SK-N-SH (cell line): ENCODE results near the gene ECEL1. TPM values are rescaled to one million over a fixed set of nuclear protein-coding genes. Genes with fewer than 3 reads are reported as not detected.

Experiments used
- CTCF ChIA-PET: fragments of 300-600, 350-600 bp; formaldehyde crosslinking; extraction: SDS; loops from one replicate; lab custom pipeline; 2021; lab: Yijun Ruan, JAX
- POLR2A ChIA-PET: fragments of 350-600 bp; sonication (Branson Sonifier 250); formaldehyde crosslinking; extraction: SDS; loops from one replicate; lab custom pipeline; 2020; ENCODE audit warnings: antibody characterized with exemption, inconsistent platforms; lab: Yijun Ruan, JAX
- DNase-seq: peaks from one replicate; pipeline ENCODE4 v3.0.0; 2012
- H2AFZ ChIP-seq: fragments of 200-600 bp; sonication (generic); 2 replicates; pipeline ENCODE4 v1.8.1; 2016; ENCODE audit warnings: antibody characterized with exemption, mild to moderate bottlenecking, low read depth
- H3F3A ChIP-seq: fragments of 200-600 bp; sonication (generic); replicated peaks from 2 replicates; pipeline ENCODE3; 2016; ENCODE audit warnings: antibody characterized with exemption, mild to moderate bottlenecking; ENCODE audit not compliant: insufficient read depth
- H3K27ac ChIP-seq, 2 experiments: fragments of 200-500 bp in 1 of 2; fragments of 200-600 bp in 1 of 2; sonication (Bioruptor generic) in 1 of 2; sonication (generic), shearing (Covaris generic) in 1 of 2; 2 replicates each; pipeline versions ENCODE4 v1.5.1 to v1.6.1; 2014 to 2016; ENCODE audit warnings: low read depth in 2 of 2, inconsistent platforms in 1 of 2, low read length in 1 of 2, mild to moderate bottlenecking in 1 of 2, mixed read lengths in 1 of 2
- H3K27me3 ChIP-seq: fragments of 200-600 bp; sonication (generic), shearing (Covaris generic); 2 replicates; pipeline ENCODE4 v1.6.1; 2016; ENCODE audit warnings: mixed run types; ENCODE audit not compliant: insufficient read depth
- H3K36me3 ChIP-seq, 2 experiments: fragments of 200-500 bp in 1 of 2; fragments of 200-600 bp in 1 of 2; sonication (Bioruptor generic) in 1 of 2; sonication (generic) in 1 of 2; replicated peaks in 1 of 2; 2 replicates each; pipeline versions ENCODE3 to v1.5.1; 2014 to 2016; ENCODE audit warnings: low read length in 1 of 2, mild to moderate bottlenecking in 1 of 2; ENCODE audit not compliant: insufficient read depth in 2 of 2, control insufficient read depth in 1 of 2
- H3K4me1 ChIP-seq, 2 experiments: fragments of 200-500 bp in 1 of 2; fragments of 200-600 bp in 1 of 2; sonication (Bioruptor generic) in 1 of 2; sonication (generic), shearing (Covaris generic) in 1 of 2; 2 replicates each; pipeline versions ENCODE4 v1.5.1 to v1.6.1; 2014 to 2016; ENCODE audit warnings: low read depth in 1 of 2, low read length in 1 of 2, mixed run types in 1 of 2; ENCODE audit not compliant: insufficient read depth in 2 of 2, control insufficient read depth in 1 of 2
- H3K4me2 ChIP-seq: fragments of 200-600 bp; sonication (generic), shearing (Covaris generic); 2 replicates; pipeline ENCODE4 v1.6.1; 2017; ENCODE audit warnings: mixed run types
- H3K4me3 ChIP-seq, 2 experiments: fragments of 200-500 bp in 1 of 2; fragments of 200-600 bp in 1 of 2; sonication (Bioruptor generic) in 1 of 2; sonication (generic), shearing (Covaris generic) in 1 of 2; 2 replicates each; pipeline versions ENCODE4 v1.5.1 to v1.8.1; 2014 to 2016; ENCODE audit warnings: low read depth in 2 of 2, inconsistent platforms in 1 of 2, low read length in 1 of 2, mild to moderate bottlenecking in 1 of 2, mixed read lengths in 1 of 2, moderate library complexity in 1 of 2
- H3K79me2 ChIP-seq: fragments of 200-600 bp; sonication (generic); 2 replicates; pipeline ENCODE4 v1.8.1; 2017; ENCODE audit warnings: mild to moderate bottlenecking; ENCODE audit not compliant: insufficient read depth
- H3K9ac ChIP-seq: fragments of 200-600 bp; sonication (generic); 2 replicates; pipeline ENCODE4 v1.6.1; 2017; ENCODE audit warnings: mixed run types
- H3K9me2 ChIP-seq: fragments of 200-600 bp; sonication (generic); 2 replicates; pipeline ENCODE4 v1.6.1; 2017; ENCODE audit warnings: mixed run types
- H3K9me3 ChIP-seq: fragments of 200-600 bp; sonication (generic); 2 replicates; pipeline ENCODE4 v1.6.1; 2017; ENCODE audit warnings: mixed run types, mild to moderate bottlenecking, moderate library complexity
- H4K20me1 ChIP-seq: fragments of 200-600 bp; sonication (generic); 2 replicates; pipeline ENCODE4 v1.6.1; 2017; ENCODE audit warnings: mild to moderate bottlenecking, mixed run types; ENCODE audit not compliant: insufficient read depth
- EZH2phosphoT487 ChIP-seq: fragments of 200-600 bp; sonication (generic); IDR thresholded peaks from 2 replicates; pipeline ENCODE4 v1.6.1; 2017; ENCODE audit warnings: low read depth, mixed run types, mild to moderate bottlenecking, antibody characterized with exemption, moderate library complexity, borderline replicate concordance
- GATA2 ChIP-seq: sonication (generic); formaldehyde crosslinking; IDR thresholded peaks from 2 replicates; pipeline ENCODE4 v1.5.0; 2020; ENCODE audit warnings: mild to moderate bottlenecking, missing genetic modification reagents
- RAD21 ChIP-seq: IDR thresholded peaks from 2 replicates; pipeline ENCODE4 v1.6.1; 2012; ENCODE audit warnings: mild to moderate bottlenecking, low read length
- SMC3 ChIP-seq: IDR thresholded peaks from 2 replicates; pipeline ENCODE4 v1.6.1; 2012; ENCODE audit warnings: low read depth, low read length, improper control_type of control experiment
- WGBS: methylation state at CpG from one replicate; pipeline ENCODE4 v1.1.6; 2017; ENCODE audit warnings: low lambda C conversion rate; 5-methylcytosine and 5-hydroxymethylcytosine counted together
- polyA plus RNA-seq, 3 experiments: library from polyadenylated mRNA; depleted of rRNA; stranded (reverse); fragments of >200 nt; gene quantifications; 2 replicates each; pipeline ENCODE4 v1.2.3, GENCODE V29; 2012
- TF ChIP-seq, protein P1 (sequence below): IDR thresholded peaks from 2 replicates; pipeline ENCODE4 v1.6.1; 2012; ENCODE audit warnings: mild to moderate bottlenecking, low read depth, low read length, moderate library complexity
- TF ChIP-seq, protein P2 (sequence below): fragments of 200-600 bp; sonication (generic); IDR thresholded peaks from 2 replicates; pipeline ENCODE4 v1.6.1; 2017; ENCODE audit warnings: antibody characterized with exemption, mild to moderate bottlenecking, moderate library complexity

The ECEL1 gene
- polyA plus RNA-seq, 1 of the 3 experiments (the other 2 are of a cell fraction): not detected

DNA sequence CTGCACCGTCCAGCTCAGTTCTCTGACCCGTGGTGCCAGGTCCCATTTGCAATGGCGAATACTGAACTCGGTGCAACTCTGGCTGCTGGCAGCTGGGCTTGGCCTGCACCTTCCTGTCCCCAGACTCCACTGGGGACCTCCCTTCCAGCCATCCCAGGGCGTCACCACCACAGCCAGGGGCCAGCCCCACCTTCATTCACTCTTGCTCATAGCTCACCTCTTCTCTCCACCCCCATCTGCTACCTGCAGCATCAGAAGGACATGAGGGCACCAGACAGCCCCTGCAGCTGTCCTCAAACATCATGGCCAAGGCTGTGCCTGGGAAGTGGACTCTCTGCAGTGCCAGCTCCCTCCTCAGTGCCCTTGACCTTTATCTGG is 47.9 kb downstream of the ECEL1 start:
- 0 out of 2 replicates have a peak, but pooled peaks have one; percentile 0 for TF ChIP-seq RAD21
- TF ChIP-seq, protein P1, sequence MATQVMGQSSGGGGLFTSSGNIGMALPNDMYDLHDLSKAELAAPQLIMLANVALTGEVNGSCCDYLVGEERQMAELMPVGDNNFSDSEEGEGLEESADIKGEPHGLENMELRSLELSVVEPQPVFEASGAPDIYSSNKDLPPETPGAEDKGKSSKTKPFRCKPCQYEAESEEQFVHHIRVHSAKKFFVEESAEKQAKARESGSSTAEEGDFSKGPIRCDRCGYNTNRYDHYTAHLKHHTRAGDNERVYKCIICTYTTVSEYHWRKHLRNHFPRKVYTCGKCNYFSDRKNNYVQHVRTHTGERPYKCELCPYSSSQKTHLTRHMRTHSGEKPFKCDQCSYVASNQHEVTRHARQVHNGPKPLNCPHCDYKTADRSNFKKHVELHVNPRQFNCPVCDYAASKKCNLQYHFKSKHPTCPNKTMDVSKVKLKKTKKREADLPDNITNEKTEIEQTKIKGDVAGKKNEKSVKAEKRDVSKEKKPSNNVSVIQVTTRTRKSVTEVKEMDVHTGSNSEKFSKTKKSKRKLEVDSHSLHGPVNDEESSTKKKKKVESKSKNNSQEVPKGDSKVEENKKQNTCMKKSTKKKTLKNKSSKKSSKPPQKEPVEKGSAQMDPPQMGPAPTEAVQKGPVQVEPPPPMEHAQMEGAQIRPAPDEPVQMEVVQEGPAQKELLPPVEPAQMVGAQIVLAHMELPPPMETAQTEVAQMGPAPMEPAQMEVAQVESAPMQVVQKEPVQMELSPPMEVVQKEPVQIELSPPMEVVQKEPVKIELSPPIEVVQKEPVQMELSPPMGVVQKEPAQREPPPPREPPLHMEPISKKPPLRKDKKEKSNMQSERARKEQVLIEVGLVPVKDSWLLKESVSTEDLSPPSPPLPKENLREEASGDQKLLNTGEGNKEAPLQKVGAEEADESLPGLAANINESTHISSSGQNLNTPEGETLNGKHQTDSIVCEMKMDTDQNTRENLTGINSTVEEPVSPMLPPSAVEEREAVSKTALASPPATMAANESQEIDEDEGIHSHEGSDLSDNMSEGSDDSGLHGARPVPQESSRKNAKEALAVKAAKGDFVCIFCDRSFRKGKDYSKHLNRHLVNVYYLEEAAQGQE: no peak
- Histone ChIP-seq H3K27ac (no peak overlapping the region), H3K27me3 (no peaks in the 10 kb centered on the region), H3K4me1 (no peaks in the 10 kb centered on the region; a peak in 1 of 4 replicates), H3K36me3 (no peaks in the 10 kb centered on the region), H4K20me1 (no peaks in the 10 kb centered on the region), H3K9me2 (no peaks in the 10 kb centered on the region), H3K4me3 (no peak overlapping the region), H3K9ac (no peak overlapping the region), H3K79me2 (no peaks in the 10 kb centered on the region), H3F3A (no peaks in the 10 kb centered on the region), H3K4me2 (no peak overlapping the region), H3K9me3 (no peaks in the 10 kb centered on the region), H2AFZ (no peak overlapping the region)
- peak; percentile 44 for DNase-seq
- CTCF ChIA-PET: interaction anchor here (0.5 to 4.6 kb wide), 31 partner anchors 10 to 640 kb away, joined by 3 to 49 read pairs (median 4); partner anchors contain the start of genes NPPC and PRSS56
- POLR2A ChIA-PET: no interaction called here
- WGBS: 9% methylated on average over 2 of the region's 5 CpGs

DNA sequence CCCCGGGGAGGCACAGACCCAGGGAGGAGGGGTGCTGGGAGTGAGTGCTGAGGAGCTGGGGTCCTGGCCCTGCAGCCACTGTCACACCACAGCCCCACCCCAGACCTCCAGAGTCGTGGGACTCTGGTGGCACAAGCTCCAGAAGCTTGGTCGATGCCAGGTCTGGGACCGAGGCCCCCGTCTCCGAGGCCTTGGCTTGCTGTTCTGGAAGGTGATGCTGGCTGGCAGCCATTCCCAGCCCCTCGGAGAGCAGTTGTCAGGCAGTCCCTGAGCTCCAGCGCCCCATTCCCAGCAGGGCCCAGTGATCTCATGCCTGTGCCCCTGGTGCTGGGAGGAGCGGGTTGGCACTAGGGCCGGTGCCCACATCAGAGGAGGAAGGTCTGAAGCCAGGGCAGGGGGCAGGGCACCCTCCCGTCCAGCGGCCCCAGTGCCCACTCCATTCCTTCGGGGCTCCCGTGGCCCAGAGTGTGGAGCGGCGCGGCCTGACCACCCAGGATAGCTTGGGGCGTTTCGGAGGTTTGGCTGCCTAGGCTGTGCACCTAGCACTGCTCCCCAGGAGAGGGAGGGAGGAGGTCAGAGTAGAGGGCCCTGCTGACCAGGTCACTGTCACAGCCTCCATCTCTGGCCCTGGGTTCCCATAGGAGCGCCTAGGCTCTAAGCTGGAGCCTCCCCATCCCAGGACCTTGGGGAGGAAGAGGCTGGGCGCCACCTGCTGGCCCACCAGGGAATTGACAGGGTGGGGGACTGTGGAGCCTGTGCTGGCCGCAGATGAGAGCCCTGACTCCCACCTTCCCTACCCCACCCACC is 48.5 kb downstream of the ECEL1 start:
- TF ChIP-seq RAD21 (peak; percentile 29), GATA2 (no peak), SMC3 (peak; percentile 7; the same call in 1 of the 2 replicates), EZH2phosphoT487 (no peak)
- TF ChIP-seq, protein P2, sequence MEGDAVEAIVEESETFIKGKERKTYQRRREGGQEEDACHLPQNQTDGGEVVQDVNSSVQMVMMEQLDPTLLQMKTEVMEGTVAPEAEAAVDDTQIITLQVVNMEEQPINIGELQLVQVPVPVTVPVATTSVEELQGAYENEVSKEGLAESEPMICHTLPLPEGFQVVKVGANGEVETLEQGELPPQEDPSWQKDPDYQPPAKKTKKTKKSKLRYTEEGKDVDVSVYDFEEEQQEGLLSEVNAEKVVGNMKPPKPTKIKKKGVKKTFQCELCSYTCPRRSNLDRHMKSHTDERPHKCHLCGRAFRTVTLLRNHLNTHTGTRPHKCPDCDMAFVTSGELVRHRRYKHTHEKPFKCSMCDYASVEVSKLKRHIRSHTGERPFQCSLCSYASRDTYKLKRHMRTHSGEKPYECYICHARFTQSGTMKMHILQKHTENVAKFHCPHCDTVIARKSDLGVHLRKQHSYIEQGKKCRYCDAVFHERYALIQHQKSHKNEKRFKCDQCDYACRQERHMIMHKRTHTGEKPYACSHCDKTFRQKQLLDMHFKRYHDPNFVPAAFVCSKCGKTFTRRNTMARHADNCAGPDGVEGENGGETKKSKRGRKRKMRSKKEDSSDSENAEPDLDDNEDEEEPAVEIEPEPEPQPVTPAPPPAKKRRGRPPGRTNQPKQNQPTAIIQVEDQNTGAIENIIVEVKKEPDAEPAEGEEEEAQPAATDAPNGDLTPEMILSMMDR: peak; percentile 67
- TF ChIP-seq, all 33 proteins: peak for 3
- 56% methylated on average over 8 of the region's 22 CpGs for WGBS

More for the DNA sequence above, 48.5 kb downstream of the ECEL1 start:
- Histone ChIP-seq H3K9ac (no peak overlapping the region), H3K36me3 (no peaks in the 10 kb centered on the region), H3K4me2 (no peak overlapping the region), H3K27me3 (no peaks in the 10 kb centered on the region), H3K79me2 (no peaks in the 10 kb centered on the region), H3K4me1 (no peaks in the 10 kb centered on the region; a peak in 1 of 4 replicates), H3K9me3 (no peaks in the 10 kb centered on the region), H3F3A (no peaks in the 10 kb centered on the region), H3K4me3 (no peak overlapping the region), H4K20me1 (no peaks in the 10 kb centered on the region), H3K9me2 (no peaks in the 10 kb centered on the region), H2AFZ (no peak overlapping the region), H3K27ac (no peak overlapping the region)
- DNase-seq: peak; percentile 70
- CTCF ChIA-PET: interaction anchor here (0.5 to 4.6 kb wide), 35 partner anchors 9 to 639 kb away, joined by 3 to 49 read pairs (median 4); partner anchors contain the start of genes ALPG, ALPI, NPPC and PRSS56
- POLR2A ChIA-PET: no interaction called here
